GM21360 (cell line): ENCODE measurements around the gene ATG2A.
A peak's percentile ranks its signal among the peaks of the same experiment; 100 is the strongest.
"Not testable (repeated sequence)": the region's sequence is repeated elsewhere in the genome, so short reads cannot be mapped to it uniquely, and the experiment has no call there.

Experiments
- ATAC-seq: cut with Tn5 transposase; IDR thresholded peaks from one replicate; pipeline ENCODE4 v1.9.1; 2021; ENCODE audit warnings: mild to moderate bottlenecking, moderate library complexity; ENCODE audit not compliant: unreplicated experiment

The ATG2A gene

DNA sequence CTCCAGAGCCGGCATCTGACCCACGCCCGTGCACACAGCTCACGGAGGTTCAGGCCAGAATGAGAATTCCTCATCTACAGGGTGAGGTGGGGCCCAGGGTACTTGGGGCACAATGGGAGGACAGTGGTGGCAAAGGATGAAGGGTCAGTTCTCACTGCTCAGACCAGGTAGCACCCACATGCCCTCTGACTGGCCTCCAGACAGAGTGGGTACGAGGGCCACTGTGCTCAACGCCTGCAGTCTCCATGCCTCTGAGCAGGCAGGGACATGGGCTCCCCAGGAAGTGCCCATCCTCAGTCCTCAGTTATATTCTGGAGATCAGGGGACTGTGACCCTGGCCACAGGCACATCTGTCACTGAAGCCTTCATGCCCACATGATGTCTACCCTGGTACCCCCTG, 59.5 kb downstream of the ATG2A start:
- ATAC-seq, result no peak

DNA sequence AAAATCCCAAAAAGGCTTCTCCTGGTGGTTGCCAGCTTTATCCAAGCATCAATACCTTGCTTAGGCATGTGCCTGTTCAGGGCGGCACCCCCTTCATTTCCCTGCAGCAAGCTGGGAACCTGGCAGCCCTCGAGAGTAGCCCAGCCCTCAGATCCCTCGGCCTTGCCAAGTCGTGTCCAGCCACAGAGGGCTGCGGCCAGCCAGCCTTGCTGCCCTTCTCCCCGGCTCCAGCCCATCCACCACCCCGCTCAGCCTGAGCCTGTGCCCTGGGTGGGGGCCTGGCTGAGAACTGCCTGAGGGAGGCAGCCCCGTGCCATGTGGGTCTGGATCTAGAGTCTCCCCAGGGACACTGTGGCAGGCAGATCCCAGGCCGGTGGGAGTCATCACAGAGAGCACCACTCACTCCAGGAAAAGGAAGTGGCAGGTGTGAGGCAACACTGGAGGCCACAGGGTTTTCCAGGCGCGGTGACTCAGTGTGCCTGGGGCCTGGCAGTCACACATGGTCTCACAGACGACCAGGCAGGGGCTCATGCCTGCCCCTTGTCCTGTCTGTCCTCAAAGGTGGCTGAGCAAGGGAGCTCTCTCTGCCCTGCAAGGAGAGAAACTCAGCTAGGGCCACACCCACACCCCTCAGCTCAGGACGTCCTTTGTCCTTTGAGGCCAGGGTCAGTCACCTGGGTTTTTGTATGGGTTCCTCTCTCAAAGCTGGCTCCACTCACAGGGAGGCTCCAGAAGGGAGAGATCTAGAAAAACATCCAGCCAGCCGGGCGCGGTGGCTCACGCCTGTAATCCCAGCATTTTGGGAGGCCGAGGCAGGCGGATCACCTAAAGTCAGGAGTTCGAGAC, 60.4 kb downstream of the ATG2A start:
- no peak for ATAC-seq

GRCh38 chr11:64855596-64856304, 61.3 kb downstream of the ATG2A start:
- no peak for ATAC-seq

GRCh38 chr11:64854534-64855502, 62.2 kb downstream of the ATG2A start:
- no peak for ATAC-seq

DNA sequence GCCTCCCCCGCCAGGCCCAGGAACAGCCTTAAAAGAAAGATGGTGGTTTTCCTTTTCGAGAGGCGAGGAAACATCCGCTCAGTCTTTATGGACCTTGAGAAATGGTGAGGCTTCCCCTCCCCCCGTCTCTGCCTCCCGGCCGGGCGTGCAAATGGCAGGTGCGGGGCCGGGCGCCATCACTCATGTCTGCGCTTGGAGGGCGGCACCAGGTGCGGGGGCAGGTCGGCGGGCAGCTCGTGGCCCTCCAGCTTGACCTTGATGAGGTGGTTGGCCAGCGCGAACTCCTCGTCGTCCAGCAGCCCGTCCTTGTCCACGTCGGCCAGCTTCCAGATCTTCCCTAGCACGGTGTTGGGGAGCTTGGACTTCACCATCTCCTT, 62.9 kb downstream of the ATG2A start:
- ATAC-seq, result no peak

- ATAC-seq, result no peak
Measured at GRCh38 chr11:64853709-64854108, 63.3 kb downstream of the ATG2A start.

DNA sequence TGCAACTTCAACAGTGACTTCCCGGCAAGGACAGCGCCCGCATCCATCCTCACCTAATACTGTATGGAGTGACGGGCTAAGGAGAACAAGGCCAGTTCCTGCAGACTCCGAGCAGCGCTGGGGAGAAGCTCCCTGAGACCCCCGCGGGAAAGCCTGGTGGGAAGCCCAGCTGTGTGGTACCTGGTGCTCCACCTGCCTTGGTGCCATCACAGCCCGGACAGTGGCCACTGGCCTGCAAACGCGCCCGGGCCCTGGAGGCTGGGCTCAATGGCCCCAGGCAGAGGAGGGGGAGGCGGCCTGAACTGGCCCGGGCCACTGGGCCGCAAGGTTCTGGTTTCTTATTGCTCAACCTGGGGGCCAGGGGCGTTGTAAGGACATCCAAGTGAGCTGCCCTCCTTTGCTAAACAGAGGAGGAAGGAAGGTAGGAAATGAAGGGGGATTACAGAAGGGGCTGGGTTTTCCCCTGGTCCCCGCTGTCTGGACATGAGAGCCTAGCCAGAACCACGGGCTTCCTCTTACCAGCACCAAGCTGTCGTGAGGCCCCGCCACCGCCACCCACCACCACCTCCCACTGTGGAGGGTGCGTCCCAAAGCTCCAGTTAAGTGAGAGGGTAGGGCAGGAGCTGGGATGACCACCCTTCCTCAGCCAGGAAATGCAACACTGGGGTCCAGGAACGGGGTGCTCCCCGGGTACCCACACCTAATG, 64.1 kb downstream of the ATG2A start:
- ATAC-seq, result no peak

DNA sequence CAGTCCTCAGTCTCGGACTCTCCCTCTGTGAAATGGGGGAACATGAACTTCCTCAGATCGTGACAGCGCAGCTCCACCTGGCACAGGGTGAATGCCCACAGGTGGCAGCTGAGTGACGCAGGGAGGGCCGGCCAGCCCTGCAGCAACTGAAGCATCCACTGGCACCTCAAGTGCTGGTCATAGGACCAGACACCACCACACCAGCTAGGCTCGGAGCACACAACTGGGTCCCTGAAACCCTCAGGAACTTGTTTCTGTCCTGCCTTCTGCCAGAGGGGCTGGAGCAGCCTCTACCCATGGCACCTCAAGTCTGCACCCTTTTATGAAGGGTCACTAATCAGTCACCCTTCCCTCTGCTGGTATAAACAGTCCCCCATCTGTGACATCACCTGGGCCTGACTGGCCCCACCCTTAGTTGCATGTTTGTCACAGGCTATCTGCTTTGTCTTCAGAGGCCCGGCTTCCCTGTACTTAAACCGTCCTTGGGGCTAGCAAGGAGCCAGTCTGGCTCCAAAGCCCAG, 65.1 kb downstream of the ATG2A start:
- no peak for ATAC-seq

DNA sequence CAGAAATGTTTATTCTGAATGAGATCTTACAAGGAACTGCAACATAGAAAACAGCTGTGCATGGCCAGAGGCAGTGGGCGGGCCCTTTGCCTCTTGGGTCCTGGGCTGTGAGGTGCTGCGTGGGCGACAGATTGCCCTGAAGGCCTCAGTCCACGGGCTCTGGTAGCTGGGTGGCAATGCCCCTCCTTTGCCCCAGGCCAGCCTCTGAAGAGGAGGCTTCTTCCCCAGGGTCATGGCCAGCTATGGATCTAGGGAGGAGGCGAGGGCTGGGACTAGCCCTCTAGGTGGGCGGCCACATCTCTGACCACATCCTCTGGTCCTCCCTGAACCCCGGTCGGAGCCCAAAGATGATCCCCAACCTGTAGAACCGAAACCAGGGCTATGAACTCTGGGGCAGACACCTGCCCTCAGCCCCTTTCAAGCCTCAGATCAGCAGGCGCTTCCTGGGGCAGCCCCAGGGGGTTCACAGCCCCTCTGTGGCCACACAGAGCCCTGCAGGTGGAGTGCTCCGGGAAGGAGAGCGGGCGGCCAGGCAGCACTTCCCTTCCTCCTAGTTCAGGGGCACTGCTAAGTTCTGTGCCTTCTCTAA, 65.9 kb downstream of the ATG2A start:
- ATAC-seq, result peak; percentile 48

GRCh38 chr11:64849598-64850356, 67.2 kb downstream of the ATG2A start:
- ATAC-seq, result no peak

- no peak for ATAC-seq
Measured at GRCh38 chr11:64848826-64849597, 68.0 kb downstream of the ATG2A start.

GRCh38 chr11:64848214-64848825, 68.7 kb downstream of the ATG2A start:
- ATAC-seq, result no peak

- ATAC-seq, result no peak
Measured at GRCh38 chr11:64846998-64847666, 69.9 kb downstream of the ATG2A start.

GRCh38 chr11:64845776-64846129, 71.3 kb downstream of the ATG2A start:
- ATAC-seq, result not testable (repeated sequence)

DNA sequence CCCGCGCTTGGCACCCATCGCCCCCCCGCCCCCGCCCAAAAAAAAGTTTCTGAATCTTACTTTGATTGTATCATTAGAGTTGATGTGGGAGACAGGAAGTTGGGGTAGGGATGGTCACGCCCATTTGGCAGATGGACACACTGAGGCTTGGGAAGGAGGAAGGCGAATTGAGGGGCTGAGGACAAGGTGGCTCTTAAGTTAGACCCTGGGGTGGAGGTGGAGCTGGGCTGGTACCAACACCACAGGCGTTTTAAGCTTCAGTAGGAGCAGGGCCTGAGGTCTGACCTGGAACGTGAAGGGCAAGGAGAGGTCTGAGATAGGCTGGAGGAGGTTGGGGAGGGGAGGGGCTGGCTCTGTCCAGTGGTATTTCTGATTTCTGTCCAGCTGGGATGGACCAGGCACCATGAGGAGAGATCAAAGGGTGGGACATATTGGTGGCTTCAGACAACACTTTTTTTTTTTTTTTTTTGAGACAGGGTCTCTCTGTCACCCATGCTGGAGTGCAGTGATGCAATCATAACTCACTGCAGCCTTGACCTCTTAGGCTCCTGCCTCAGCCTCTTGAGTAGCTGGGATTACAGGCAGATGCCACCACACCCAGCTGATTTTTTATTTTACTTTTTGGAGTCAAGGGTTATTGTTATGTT, 71.8 kb downstream of the ATG2A start:
- ATAC-seq, result no peak
